ENCODE data around the gene C22orf23. TPM values are rescaled to one million over a fixed set of nuclear protein-coding genes. Genes with fewer than 3 reads are reported as not detected.

C22orf23 gene
- total and polyA plus RNA-seq, 9 of the 15 experiments (the other 6 are each of a cell fraction or from before 2014, with no cell fraction given) = 0.25 to 1.0 (median 0.53) TPM

DNA sequence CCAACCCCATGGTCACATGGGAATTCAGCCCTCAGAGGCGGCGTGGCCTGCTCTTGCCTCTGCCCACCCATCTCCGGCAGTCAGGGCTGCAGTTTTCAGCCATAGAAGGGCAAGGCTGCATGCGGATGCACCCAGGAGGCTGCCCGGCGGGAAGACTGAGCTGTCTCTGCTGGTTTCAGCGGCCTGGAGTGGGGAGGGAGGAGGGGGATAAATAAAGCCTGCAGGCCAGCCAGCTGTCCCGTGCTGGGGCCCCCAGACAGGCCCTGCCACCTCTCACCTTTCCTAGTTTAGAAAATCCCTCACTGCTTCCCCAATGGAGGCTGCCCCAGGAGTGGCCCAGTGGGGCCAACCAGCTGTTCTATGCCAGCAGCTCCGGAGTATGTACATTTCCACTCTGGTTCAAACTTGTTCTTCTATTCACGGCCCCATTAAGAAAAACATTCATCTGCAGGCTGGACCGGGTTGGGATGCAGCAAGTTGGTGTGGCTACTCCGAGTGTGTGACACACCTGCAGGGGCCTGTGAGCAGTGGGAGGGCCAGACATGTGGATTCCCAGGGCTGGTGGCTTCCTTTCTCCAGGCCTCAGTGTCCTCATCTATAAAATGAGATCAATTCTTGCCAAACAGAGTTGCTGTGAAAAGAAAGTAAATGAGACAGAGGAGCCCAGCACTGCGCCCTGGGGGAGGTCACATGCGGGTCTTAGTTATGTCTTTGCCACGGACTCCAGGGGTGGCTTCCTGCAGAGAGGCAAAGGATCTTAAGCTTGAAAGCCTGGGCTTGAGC is 42.3 kb downstream of the C22orf23 start (continued):
- TF ChIP-seq ZNF395 (CRISPR knock-in tag; IDR thresholded peaks at IDR 0.05) = no peak
- TF ChIP-seq MCM3 (IDR thresholded peaks at IDR 0.05) = no peak

- CTCF ChIA-PET (ENCODE audit: low intra/inter-chr PET ratio) = no interaction called here
- no peak for FAIRE-seq
- no peak overlapping the region for H3K9ac ChIP-seq (ENCODE audit: insufficient read depth in 1 of 2, low read depth in 2 of 2, low read length in 2 of 2)
- no peak overlapping the region for H3K4me3 ChIP-seq
- WGBS (ENCODE audit: insufficient coverage, low coverage, missing lambda C conversion rate) = 95% methylated on average over 7 of the region's 7 CpGs
- no peak for ATAC-seq
- in situ Hi-C loops (cut with MboI) = no loop called here
- no peak overlapping the region for H3K27ac ChIP-seq (ENCODE audit: extremely low read depth, low read depth, low read length)
- no peak for TF ChIP-seq ZNF23 (CRISPR knock-in tag; IDR thresholded peaks at IDR 0.05)
- TF ChIP-seq PML (IDR thresholded peaks at IDR 0.05; ENCODE audit: low read length) = no peak
- TF ChIP-seq DACH1 (IDR thresholded peaks at IDR 0.05; ENCODE audit: partially characterized antibody) = no peak
- TF ChIP-seq MBD1 (CRISPR knock-in tag; IDR thresholded peaks at IDR 0.05) = no peak
- TF ChIP-seq ZNF124 (CRISPR knock-in tag; IDR thresholded peaks at IDR 0.05) = no peak
- TF ChIP-seq, protein P1, sequence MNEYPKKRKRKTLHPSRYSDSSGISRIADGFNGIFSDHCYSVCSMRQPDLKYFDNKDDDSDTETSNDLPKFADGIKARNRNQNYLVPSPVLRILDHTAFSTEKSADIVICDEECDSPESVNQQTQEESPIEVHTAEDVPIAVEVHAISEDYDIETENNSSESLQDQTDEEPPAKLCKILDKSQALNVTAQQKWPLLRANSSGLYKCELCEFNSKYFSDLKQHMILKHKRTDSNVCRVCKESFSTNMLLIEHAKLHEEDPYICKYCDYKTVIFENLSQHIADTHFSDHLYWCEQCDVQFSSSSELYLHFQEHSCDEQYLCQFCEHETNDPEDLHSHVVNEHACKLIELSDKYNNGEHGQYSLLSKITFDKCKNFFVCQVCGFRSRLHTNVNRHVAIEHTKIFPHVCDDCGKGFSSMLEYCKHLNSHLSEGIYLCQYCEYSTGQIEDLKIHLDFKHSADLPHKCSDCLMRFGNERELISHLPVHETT (CRISPR knock-in tag; conservative IDR thresholded peaks at IDR 0.05 in 1 of 2, IDR thresholded peaks at IDR 0.05 in 1 of 2) = no peak
- TF ChIP-seq, protein P2, sequence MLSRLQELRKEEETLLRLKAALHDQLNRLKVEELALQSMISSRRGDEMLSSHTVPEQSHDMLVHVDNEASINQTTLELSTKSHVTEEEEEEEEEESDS (CRISPR knock-in tag; IDR thresholded peaks at IDR 0.05) = no peak
- no peak for TF ChIP-seq E2F3 (CRISPR knock-in tag; IDR thresholded peaks at IDR 0.05)
- no peak for TF ChIP-seq ZNF316 (IDR thresholded peaks at IDR 0.05)
- TF ChIP-seq ZNF79 (CRISPR knock-in tag; IDR thresholded peaks at IDR 0.05; ENCODE audit: low read depth) = no peak
- TF ChIP-seq LARP7 (IDR thresholded peaks at IDR 0.05) = no peak
- H3K9me1 ChIP-seq (ENCODE audit: control insufficient read depth, insufficient read depth, low read length) = no peaks in the 10 kb centered on the region
- peaks cover 16 to 33% of the 10 kb centered on the region in 2 experiments; a peak in 4 of 5 replicates for H3K4me1 ChIP-seq (replicated peaks in 1 of 2; ENCODE audit: control insufficient read depth in 2 of 2, insufficient read depth in 2 of 2, low read length in 2 of 2)
- H3K36me3 ChIP-seq (ENCODE audit: control insufficient read depth, insufficient read depth, low read length) = peaks cover 4% of the 10 kb centered on the region; the same call in 2 of the 3 replicates
- BruUV-seq (replicated peaks) = no TSS peak
- POLR2A ChIA-PET = interaction anchor here (1.1 to 2.2 kb wide), 2 partner anchors 17 to 23 kb away, joined by 4 to 7 read pairs; no protein-coding TSS in a partner anchor
- H3K79me2 ChIP-seq (ENCODE audit: control insufficient read depth, insufficient read depth, low read length) = peaks cover 8% of the 10 kb centered on the region; the same call in 2 of the 3 replicates
- H4K20me1 ChIP-seq (replicated peaks; ENCODE audit: control insufficient read depth, insufficient read depth, low read length) = no peaks in the 10 kb centered on the region; the same call in 1 of the 2 replicates
- no peak overlapping the region for H2AFZ ChIP-seq (ENCODE audit: low read depth, low read length)
- H3K4me2 ChIP-seq (ENCODE audit: insufficient read depth, low read length) = no peak overlapping the region
- no peak for DNase-seq (ENCODE audit: extremely low read depth in 1 of 4, low spot score in 3 of 4)
- no peaks in the 10 kb centered on the region for H3K9me3 ChIP-seq (replicated peaks; ENCODE audit: control insufficient read depth, insufficient read depth, low read depth, low read length)
- no peaks in the 10 kb centered on the region for H3K27me3 ChIP-seq (ENCODE audit: control insufficient read depth in 2 of 2, insufficient read depth in 2 of 2, low read length in 2 of 2)
- intact Hi-C loops (cut with micrococcal nuclease) = no loop called here
Observed at GRCh38 chr22:37909766-37910165, 43.6 kb downstream of the C22orf23 start.

Measured in K562 (cell line).